Measurements from ENCODE around the gene PTPRN2. TPM values are rescaled to one million over a fixed set of nuclear protein-coding genes. Genes with fewer than 3 reads are reported as not detected.

The PTPRN2 gene
- polyA plus RNA-seq, 4 donors, result 1.6 to 11.7 (median 4.0) TPM

GRCh38 chr7:158595068-158595467, 7.4 kb upstream of the PTPRN2 start:
- no peak overlapping the region for H3K27ac ChIP-seq (ENCODE audit: low read depth in 1 of 3, low read length in 2 of 3)
- DNase-seq, result peak in 1 of 2 donors; percentile 41
- H3K4me1 ChIP-seq (ENCODE audit: control insufficient read depth in 3 of 3, insufficient read depth in 2 of 3, low read depth in 1 of 3, low read length in 2 of 3), result no peaks in the 10 kb centered on the region
- no peak for FAIRE-seq
- no peaks in the 10 kb centered on the region for H3K36me3 ChIP-seq (ENCODE audit: control insufficient read depth in 3 of 3, insufficient read depth in 2 of 3, low read depth in 1 of 3, low read length in 3 of 3)
- WGBS, 3 donors, result 61 to 67% (median 64%) methylated on average over 3 of the region's 3 CpGs
- H3K27me3 ChIP-seq (ENCODE audit: control insufficient read depth in 3 of 3, insufficient read depth in 3 of 3, low read length in 3 of 3), result peaks cover 0 to 3% (median 0%) of the 10 kb centered on the region in 3 donors
- H3K9me3 ChIP-seq (ENCODE audit: control insufficient read depth in 2 of 2, insufficient read depth in 1 of 2, low read depth in 1 of 2, low read length in 1 of 2), result peaks cover 2 to 14% of the 10 kb centered on the region in 2 donors
- H3K4me3 ChIP-seq (ENCODE audit: low read depth in 1 of 3, low read length in 3 of 3), result no peak overlapping the region

- H3K9me3 ChIP-seq (ENCODE audit: control insufficient read depth in 2 of 2, insufficient read depth in 1 of 2, low read depth in 1 of 2, low read length in 1 of 2), result peaks cover 2 to 14% of the 10 kb centered on the region in 2 donors
- DNase-seq (no peak), FAIRE-seq (no peak)
- no peaks in the 10 kb centered on the region for H3K4me1 ChIP-seq (ENCODE audit: control insufficient read depth in 3 of 3, insufficient read depth in 2 of 3, low read depth in 1 of 3, low read length in 2 of 3)
- WGBS, 3 donors, result 96% methylated on average over 1 of the region's 1 CpG
- no peak overlapping the region for H3K27ac ChIP-seq (ENCODE audit: low read depth in 1 of 3, low read length in 2 of 3)
- H3K36me3 ChIP-seq (ENCODE audit: control insufficient read depth in 3 of 3, insufficient read depth in 2 of 3, low read depth in 1 of 3, low read length in 3 of 3), result no peaks in the 10 kb centered on the region
- no peak overlapping the region for H3K4me3 ChIP-seq (ENCODE audit: low read depth in 1 of 3, low read length in 3 of 3)
- H3K27me3 ChIP-seq (ENCODE audit: control insufficient read depth in 3 of 3, insufficient read depth in 3 of 3, low read length in 3 of 3), result peaks cover 0 to 18% (median 0%) of the 10 kb centered on the region in 3 donors
Observed at GRCh38 chr7:158592541-158592940, 4.9 kb upstream of the PTPRN2 start.

GRCh38 chr7:158591944-158592343, 4.3 kb upstream of the PTPRN2 start:
- Histone ChIP-seq H3K27me3 (ENCODE audit: control insufficient read depth in 3 of 3, insufficient read depth in 3 of 3, low read length in 3 of 3) (peaks cover 0 to 18% (median 0%) of the 10 kb centered on the region in 3 donors), H3K36me3 (ENCODE audit: control insufficient read depth in 3 of 3, insufficient read depth in 2 of 3, low read depth in 1 of 3, low read length in 3 of 3) (no peaks in the 10 kb centered on the region), H3K4me3 (ENCODE audit: low read depth in 1 of 3, low read length in 3 of 3) (no peak overlapping the region), H3K4me1 (ENCODE audit: control insufficient read depth in 3 of 3, insufficient read depth in 2 of 3, low read depth in 1 of 3, low read length in 2 of 3) (peaks cover 0 to 3% (median 0%) of the 10 kb centered on the region in 3 donors), H3K27ac (ENCODE audit: low read depth in 1 of 3, low read length in 2 of 3) (no peak overlapping the region), H3K9me3 (ENCODE audit: control insufficient read depth in 2 of 2, insufficient read depth in 1 of 2, low read depth in 1 of 2, low read length in 1 of 2) (peaks cover 2 to 14% of the 10 kb centered on the region in 2 donors)
- DNase-seq (no peak), FAIRE-seq (no peak)
- WGBS, 3 donors, result 88 to 95% (median 93%) methylated on average over 15 of the region's 15 CpGs

- Histone ChIP-seq H3K27ac (ENCODE audit: low read depth in 1 of 3, low read length in 2 of 3) (no peak overlapping the region), H3K4me1 (ENCODE audit: control insufficient read depth in 3 of 3, insufficient read depth in 2 of 3, low read depth in 1 of 3, low read length in 2 of 3) (peaks cover 0 to 3% (median 0%) of the 10 kb centered on the region in 3 donors), H3K9me3 (ENCODE audit: control insufficient read depth in 2 of 2, insufficient read depth in 1 of 2, low read depth in 1 of 2, low read length in 1 of 2) (peaks cover 2 to 13% of the 10 kb centered on the region in 2 donors), H3K4me3 (ENCODE audit: low read depth in 1 of 3, low read length in 3 of 3) (no peak overlapping the region), H3K36me3 (ENCODE audit: control insufficient read depth in 3 of 3, insufficient read depth in 2 of 3, low read depth in 1 of 3, low read length in 3 of 3) (no peaks in the 10 kb centered on the region), H3K27me3 (ENCODE audit: control insufficient read depth in 3 of 3, insufficient read depth in 3 of 3, low read length in 3 of 3) (peaks cover 3 to 32% (median 4%) of the 10 kb centered on the region in 3 donors)
- 89 to 93% (median 93%) methylated on average over 12 of the region's 12 CpGs for WGBS, 3 donors
- FAIRE-seq (no peak), DNase-seq (no peak)
Observed at GRCh38 chr7:158590181-158590530, 2.5 kb upstream of the PTPRN2 start.

GRCh38 chr7:158589653-158590052, 2.0 kb upstream of the PTPRN2 start:
- Histone ChIP-seq H3K27ac (ENCODE audit: low read depth in 1 of 3, low read length in 2 of 3) (no peak overlapping the region), H3K9me3 (ENCODE audit: control insufficient read depth in 2 of 2, insufficient read depth in 1 of 2, low read depth in 1 of 2, low read length in 1 of 2) (peaks cover 2 to 10% of the 10 kb centered on the region in 2 donors), H3K4me3 (ENCODE audit: low read depth in 1 of 3, low read length in 3 of 3) (no peak overlapping the region), H3K4me1 (ENCODE audit: control insufficient read depth in 3 of 3, insufficient read depth in 2 of 3, low read depth in 1 of 3, low read length in 2 of 3) (peaks cover 0 to 3% (median 0%) of the 10 kb centered on the region in 3 donors), H3K27me3 (ENCODE audit: control insufficient read depth in 3 of 3, insufficient read depth in 3 of 3, low read length in 3 of 3) (peaks cover 3 to 37% (median 4%) of the 10 kb centered on the region in 3 donors), H3K36me3 (ENCODE audit: control insufficient read depth in 3 of 3, insufficient read depth in 2 of 3, low read depth in 1 of 3, low read length in 3 of 3) (no peaks in the 10 kb centered on the region)
- FAIRE-seq (no peak), DNase-seq (no peak)
- WGBS, 3 donors, result 44 to 76% (median 71%) methylated on average over 1 of the region's 1 CpG

- 49 to 74% (median 68%) methylated on average over 16 of the region's 16 CpGs for WGBS, 3 donors
- FAIRE-seq (no peak), DNase-seq (no peak)
- Histone ChIP-seq H3K4me3 (ENCODE audit: low read depth in 1 of 3, low read length in 3 of 3) (no peak overlapping the region), H3K9me3 (ENCODE audit: control insufficient read depth in 2 of 2, insufficient read depth in 1 of 2, low read depth in 1 of 2, low read length in 1 of 2) (peaks cover 2 to 10% of the 10 kb centered on the region in 2 donors), H3K27ac (ENCODE audit: low read depth in 1 of 3, low read length in 2 of 3) (no peak overlapping the region), H3K4me1 (ENCODE audit: control insufficient read depth in 3 of 3, insufficient read depth in 2 of 3, low read depth in 1 of 3, low read length in 2 of 3) (peaks cover 0 to 3% (median 0%) of the 10 kb centered on the region in 3 donors), H3K36me3 (ENCODE audit: control insufficient read depth in 3 of 3, insufficient read depth in 2 of 3, low read depth in 1 of 3, low read length in 3 of 3) (no peaks in the 10 kb centered on the region), H3K27me3 (ENCODE audit: control insufficient read depth in 3 of 3, insufficient read depth in 3 of 3, low read length in 3 of 3) (peaks cover 3 to 41% (median 8%) of the 10 kb centered on the region in 3 donors)
Observed at GRCh38 chr7:158588878-158589442, 1.3 kb upstream of the PTPRN2 start.

- 13 to 27% (median 24%) methylated on average over 45 to 63 of the region's 63 CpGs for WGBS, 3 donors
- no peak for FAIRE-seq
Observed at GRCh38 chr7:158588085-158588877, 658 bp upstream of the PTPRN2 start.

GRCh38 chr7:158586499-158587161, 993 bp downstream of the PTPRN2 start:
- 4 to 6% (median 5%) methylated on average over 41 to 63 of the region's 63 CpGs for WGBS, 3 donors
- Histone ChIP-seq H3K9me3 (ENCODE audit: control insufficient read depth in 2 of 2, insufficient read depth in 1 of 2, low read depth in 1 of 2, low read length in 1 of 2) (no peaks in the 10 kb centered on the region), H3K36me3 (ENCODE audit: control insufficient read depth in 3 of 3, insufficient read depth in 2 of 3, low read depth in 1 of 3, low read length in 3 of 3) (no peaks in the 10 kb centered on the region), H3K27me3 (ENCODE audit: control insufficient read depth in 3 of 3, insufficient read depth in 3 of 3, low read length in 3 of 3) (peaks cover 3 to 41% (median 14%) of the 10 kb centered on the region in 3 donors), H3K4me1 (ENCODE audit: control insufficient read depth in 3 of 3, insufficient read depth in 2 of 3, low read depth in 1 of 3, low read length in 2 of 3) (peaks cover 0 to 7% (median 3%) of the 10 kb centered on the region in 3 donors), H3K27ac (ENCODE audit: low read depth in 1 of 3, low read length in 2 of 3) (peak overlapping the region in 1 of 3 donors; percentile 6), H3K4me3 (ENCODE audit: low read depth in 1 of 3, low read length in 3 of 3) (peak overlapping the region; percentile 12 to 36 (median 18))
- DNase-seq, result no peak
- FAIRE-seq, result no peak

More at GRCh38 chr7:158588085-158588877, 658 bp upstream of the PTPRN2 start:
- peak in 1 of 2 donors; percentile 38 for DNase-seq
- Histone ChIP-seq H3K4me3 (ENCODE audit: low read depth in 1 of 3, low read length in 3 of 3) (peak overlapping the region in 1 of 3 donors; percentile 57), H3K9me3 (ENCODE audit: control insufficient read depth in 2 of 2, insufficient read depth in 1 of 2, low read depth in 1 of 2, low read length in 1 of 2) (peaks cover 2 to 8% of the 10 kb centered on the region in 2 donors), H3K27me3 (ENCODE audit: control insufficient read depth in 3 of 3, insufficient read depth in 3 of 3, low read length in 3 of 3) (peaks cover 3 to 41% (median 12%) of the 10 kb centered on the region in 3 donors), H3K36me3 (ENCODE audit: control insufficient read depth in 3 of 3, insufficient read depth in 2 of 3, low read depth in 1 of 3, low read length in 3 of 3) (no peaks in the 10 kb centered on the region), H3K4me1 (ENCODE audit: control insufficient read depth in 3 of 3, insufficient read depth in 2 of 3, low read depth in 1 of 3, low read length in 2 of 3) (peaks cover 0 to 3% (median 0%) of the 10 kb centered on the region in 3 donors), H3K27ac (ENCODE audit: low read depth in 1 of 3, low read length in 2 of 3) (no peak overlapping the region)
